ENCODE results near the gene TTI1. TPM values are rescaled to one million over a fixed set of nuclear protein-coding genes. Genes with fewer than 3 reads are reported as not detected.

TTI1 gene
- total and polyA plus RNA-seq, 9 of the 15 experiments (the other 6 are each of a cell fraction or from before 2014, with no cell fraction given), result 9.8 to 55.1 (median 39.4) TPM

DNA sequence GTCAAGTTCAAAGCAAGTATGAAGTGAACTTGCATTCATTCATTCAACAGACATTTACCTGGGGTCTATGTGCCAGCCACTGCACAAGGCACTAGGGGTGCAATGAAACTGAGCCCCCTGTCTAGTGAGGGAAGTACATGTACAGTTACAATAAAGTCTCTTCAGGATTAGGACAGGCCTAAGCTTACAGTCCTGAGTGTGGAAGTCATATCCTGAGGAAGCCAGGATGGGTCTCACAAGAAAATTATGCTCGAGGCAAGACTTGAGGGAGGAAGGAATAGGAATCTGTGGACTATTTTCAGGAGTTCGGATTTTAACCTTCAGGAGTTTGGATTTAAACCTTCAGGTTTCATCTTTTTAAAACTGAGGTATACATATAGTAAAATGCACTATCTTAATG is 19.4 kb downstream of the TTI1 start (continued):
- TF ChIP-seq DPF2 (IDR thresholded peaks at IDR 0.05) (no peak), CHD1 (IDR thresholded peaks at IDR 0.05; ENCODE audit: low read length) (no peak), NR4A1 (CRISPR knock-in tag; IDR thresholded peaks at IDR 0.05) (no peak), NR4A1 (tag; IDR thresholded peaks at IDR 0.05) (no peak), PRMT5 (CRISPR knock-in tag; IDR thresholded peaks at IDR 0.05) (no peak), ZNF146 (CRISPR knock-in tag; IDR thresholded peaks at IDR 0.05; ENCODE audit: unreplicated experiment) (no peak)
- TF ChIP-seq, protein P1, sequence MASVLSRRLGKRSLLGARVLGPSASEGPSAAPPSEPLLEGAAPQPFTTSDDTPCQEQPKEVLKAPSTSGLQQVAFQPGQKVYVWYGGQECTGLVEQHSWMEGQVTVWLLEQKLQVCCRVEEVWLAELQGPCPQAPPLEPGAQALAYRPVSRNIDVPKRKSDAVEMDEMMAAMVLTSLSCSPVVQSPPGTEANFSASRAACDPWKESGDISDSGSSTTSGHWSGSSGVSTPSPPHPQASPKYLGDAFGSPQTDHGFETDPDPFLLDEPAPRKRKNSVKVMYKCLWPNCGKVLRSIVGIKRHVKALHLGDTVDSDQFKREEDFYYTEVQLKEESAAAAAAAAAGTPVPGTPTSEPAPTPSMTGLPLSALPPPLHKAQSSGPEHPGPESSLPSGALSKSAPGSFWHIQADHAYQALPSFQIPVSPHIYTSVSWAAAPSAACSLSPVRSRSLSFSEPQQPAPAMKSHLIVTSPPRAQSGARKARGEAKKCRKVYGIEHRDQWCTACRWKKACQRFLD (CRISPR knock-in tag; IDR thresholded peaks at IDR 0.05), result no peak
- TF ChIP-seq, protein P2, sequence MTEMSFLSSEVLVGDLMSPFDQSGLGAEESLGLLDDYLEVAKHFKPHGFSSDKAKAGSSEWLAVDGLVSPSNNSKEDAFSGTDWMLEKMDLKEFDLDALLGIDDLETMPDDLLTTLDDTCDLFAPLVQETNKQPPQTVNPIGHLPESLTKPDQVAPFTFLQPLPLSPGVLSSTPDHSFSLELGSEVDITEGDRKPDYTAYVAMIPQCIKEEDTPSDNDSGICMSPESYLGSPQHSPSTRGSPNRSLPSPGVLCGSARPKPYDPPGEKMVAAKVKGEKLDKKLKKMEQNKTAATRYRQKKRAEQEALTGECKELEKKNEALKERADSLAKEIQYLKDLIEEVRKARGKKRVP (CRISPR knock-in tag; IDR thresholded peaks at IDR 0.05), result no peak

DNA sequence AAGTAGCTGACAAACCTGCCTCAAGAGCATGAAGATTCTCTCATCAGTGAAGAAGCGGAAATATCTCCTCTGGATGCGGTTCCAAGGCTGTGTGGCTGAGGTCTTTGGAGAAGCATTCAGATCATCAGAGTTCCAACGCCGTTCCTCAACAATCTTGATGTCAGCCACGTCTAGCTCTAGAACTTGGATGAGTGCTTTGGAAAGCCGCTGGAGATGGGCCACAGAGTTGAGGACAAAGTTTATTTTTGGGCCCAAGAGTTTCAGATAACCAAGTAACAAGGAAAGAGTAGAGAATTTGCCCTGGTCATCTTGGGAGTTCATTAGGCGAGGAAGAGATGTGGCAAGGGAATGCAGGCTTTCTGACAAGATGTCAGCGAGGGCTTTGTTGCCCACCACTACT is 20.9 kb downstream of the TTI1 start:
- DNase-seq (ENCODE audit: extremely low read depth in 1 of 4, low spot score in 3 of 4) (no peak), ATAC-seq (no peak), FAIRE-seq (no peak)
- H3K27me3 ChIP-seq (ENCODE audit: control insufficient read depth in 2 of 2, insufficient read depth in 2 of 2, low read length in 2 of 2), result no peaks in the 10 kb centered on the region
- no peaks in the 10 kb centered on the region for H3K4me1 ChIP-seq (replicated peaks in 1 of 2; ENCODE audit: control insufficient read depth in 2 of 2, insufficient read depth in 2 of 2, low read length in 2 of 2)
- H3K9me1 ChIP-seq (ENCODE audit: control insufficient read depth, insufficient read depth, low read length), result no peaks in the 10 kb centered on the region
- POLR2A ChIA-PET, result interaction anchor here (0.6 to 2.2 kb wide), 4 partner anchors 9 to 80 kb away, joined by 3 to 7 read pairs (median 4); partner anchors contain the start of genes RPRD1B and TTI1
- H3K9me3 ChIP-seq (replicated peaks; ENCODE audit: control insufficient read depth, insufficient read depth, low read depth, low read length), result no peaks in the 10 kb centered on the region
- H2AFZ ChIP-seq (ENCODE audit: low read depth, low read length), result no peak overlapping the region
- intact Hi-C loops (cut with micrococcal nuclease), result no loop called here
- H3K4me2 ChIP-seq (ENCODE audit: insufficient read depth, low read length), result no peak overlapping the region
- H3K4me3 ChIP-seq, result no peak overlapping the region
- CTCF ChIA-PET (ENCODE audit: low intra/inter-chr PET ratio), result no interaction called here
- WGBS (ENCODE audit: insufficient coverage, low coverage, missing lambda C conversion rate), result 95% methylated on average over 8 of the region's 8 CpGs
- peaks cover 86% of the 10 kb centered on the region; the same call in 2 of the 3 replicates for H3K79me2 ChIP-seq (ENCODE audit: control insufficient read depth, insufficient read depth, low read length)
- in situ Hi-C loops (cut with MboI), result no loop called here
- H3K9ac ChIP-seq (ENCODE audit: insufficient read depth in 1 of 2, low read depth in 2 of 2, low read length in 2 of 2), result no peak overlapping the region
- H3K36me3 ChIP-seq (ENCODE audit: control insufficient read depth, insufficient read depth, low read length), result peaks cover 89% of the 10 kb centered on the region
- TF ChIP-seq RFX1 (IDR thresholded peaks at IDR 0.05) (no peak), CXXC5 (CRISPR knock-in tag; IDR thresholded peaks at IDR 0.05) (no peak), EP300 (IDR thresholded peaks at IDR 0.05; ENCODE audit: low read length) (no peak), HDAC2 (IDR thresholded peaks at IDR 0.05) (no peak), ATF7 (IDR thresholded peaks at IDR 0.05) (no peak), MTA3 (IDR thresholded peaks at IDR 0.05; ENCODE audit: borderline replicate concordance) (no peak), POLR2AphosphoS2 (IDR thresholded peaks at IDR 0.05; ENCODE audit: low read length) (no peak), ZNF146 (CRISPR knock-in tag; IDR thresholded peaks at IDR 0.05; ENCODE audit: unreplicated experiment) (no peak), CBX8 (IDR thresholded peaks at IDR 0.05; ENCODE audit: borderline replicate concordance, extremely low read depth, low read depth, low read length, poor library complexity, severe bottlenecking) (no peak), SMARCB1 (IDR thresholded peaks at IDR 0.05; ENCODE audit: insufficient read length, low read depth) (no peak)
- TF ChIP-seq, protein P3, sequence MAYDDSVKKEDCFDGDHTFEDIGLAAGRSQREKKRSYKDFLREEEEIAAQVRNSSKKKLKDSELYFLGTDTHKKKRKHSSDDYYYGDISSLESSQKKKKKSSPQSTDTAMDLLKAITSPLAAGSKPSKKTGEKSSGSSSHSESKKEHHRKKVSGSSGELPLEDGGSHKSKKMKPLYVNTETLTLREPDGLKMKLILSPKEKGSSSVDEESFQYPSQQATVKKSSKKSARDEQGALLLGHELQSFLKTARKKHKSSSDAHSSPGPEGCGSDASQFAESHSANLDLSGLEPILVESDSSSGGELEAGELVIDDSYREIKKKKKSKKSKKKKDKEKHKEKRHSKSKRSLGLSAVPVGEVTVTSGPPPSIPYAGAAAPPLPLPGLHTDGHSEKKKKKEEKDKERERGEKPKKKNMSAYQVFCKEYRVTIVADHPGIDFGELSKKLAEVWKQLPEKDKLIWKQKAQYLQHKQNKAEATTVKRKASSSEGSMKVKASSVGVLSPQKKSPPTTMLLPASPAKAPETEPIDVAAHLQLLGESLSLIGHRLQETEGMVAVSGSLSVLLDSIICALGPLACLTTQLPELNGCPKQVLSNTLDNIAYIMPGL (CRISPR knock-in tag; IDR thresholded peaks at IDR 0.05), result no peak
- BruUV-seq (replicated peaks), result no TSS peak
- peaks cover 17% of the 10 kb centered on the region for H4K20me1 ChIP-seq (replicated peaks; ENCODE audit: control insufficient read depth, insufficient read depth, low read length)
- no peak overlapping the region for H3K27ac ChIP-seq (ENCODE audit: extremely low read depth, low read depth, low read length)
